PC-9 (cell line): ENCODE measurements around the gene DDOST. TPM values are rescaled to one million over a fixed set of nuclear protein-coding genes. Genes with fewer than 3 reads are reported as not detected.
A peak's percentile ranks its signal among the peaks of the same experiment; 100 is the strongest.

Experiments
- Bru-seq: library from RNA; stranded (reverse); fragments of 400-500 nt; gene quantifications from one replicate; lab custom pipeline; 2021; lab: Mats Ljungman, UMichigan
- BruChase-seq, 2 experiments: library from RNA; stranded (reverse); fragments of 400-500 nt; gene quantifications; one replicate each; lab custom pipeline; 2021; lab: Mats Ljungman, UMichigan
- BruUV-seq: library from RNA; stranded (reverse); fragments of 400-500 nt; replicated peaks from 2 replicates; lab custom pipeline; 2021; lab: Mats Ljungman, UMichigan
- CTCF ChIA-PET: fragments of 300-600 bp; sonication (Branson Sonifier 250); formaldehyde crosslinking; loops from one replicate; lab custom pipeline; 2022; ENCODE audit warnings: antibody characterized with exemption; lab: Charles Lee
- POLR2A ChIA-PET: fragments of 300-600 bp; sonication (Branson Sonifier 250); formaldehyde crosslinking; loops from one replicate; lab custom pipeline; 2022; ENCODE audit warnings: antibody characterized with exemption; ENCODE audit not compliant: unreplicated experiment; lab: Charles Lee
- DNase-seq, 2 experiments: peaks; one replicate each; pipeline versions ENCODE4 v3.0.0 to v3.0.0-alpha.2; 2015 to 2022; ENCODE audit warnings: mixed read lengths in 1 of 2
- H2AFZ ChIP-seq: fragments of 200-600 bp; sonication (generic); 2 replicates; pipeline ENCODE4 v1.8.1; 2017; ENCODE audit warnings: antibody characterized with exemption
- H3F3A ChIP-seq: fragments of 200-600 bp; sonication (generic); 2 replicates; pipeline ENCODE4 v1.8.1; 2017; ENCODE audit warnings: antibody characterized with exemption, mild to moderate bottlenecking, low read depth; ENCODE audit not compliant: insufficient read depth
- H3K27ac ChIP-seq: fragments of 200-600 bp; sonication (generic); 2 replicates; pipeline ENCODE4 v1.6.1; 2016; ENCODE audit warnings: mixed run types
- H3K27me3 ChIP-seq: fragments of 200-600 bp; sonication (generic); 2 replicates; pipeline ENCODE4 v1.6.1; 2016; ENCODE audit warnings: low read depth, mixed run types; ENCODE audit not compliant: insufficient read depth
- H3K36me3 ChIP-seq: fragments of 200-600 bp; sonication (generic); 2 replicates; pipeline ENCODE4 v1.6.1; 2016; ENCODE audit warnings: low read depth, mixed run types
- H3K4me1 ChIP-seq: fragments of 200-600 bp; sonication (generic); replicated peaks from 2 replicates; pipeline ENCODE4 v1.6.1; 2016; ENCODE audit warnings: mixed run types; ENCODE audit not compliant: insufficient read depth
- H3K4me2 ChIP-seq: fragments of 200-600 bp; sonication (generic); 2 replicates; pipeline ENCODE4 v1.6.1; 2017; ENCODE audit warnings: mixed run types
- H3K4me3 ChIP-seq: fragments of 200-600 bp; sonication (generic); 2 replicates; pipeline ENCODE4 v1.6.1; 2016; ENCODE audit warnings: mixed run types
- H3K79me2 ChIP-seq: fragments of 200-600 bp; sonication (generic); 2 replicates; pipeline ENCODE4 v1.6.1; 2017; ENCODE audit warnings: low read depth, mixed run types
- H3K9me2 ChIP-seq: fragments of 200-600 bp; sonication (generic); 2 replicates; pipeline ENCODE4 v1.8.1; 2017; ENCODE audit warnings: mild to moderate bottlenecking; ENCODE audit not compliant: insufficient read depth
- H3K9me3 ChIP-seq: fragments of 200-600 bp; sonication (generic); 2 replicates; pipeline ENCODE4 v1.8.1; 2016; ENCODE audit warnings: low read depth; ENCODE audit not compliant: insufficient read depth
- H4K20me1 ChIP-seq: fragments of 200-600 bp; sonication (generic); 2 replicates; pipeline ENCODE4 v1.8.1; 2017; ENCODE audit not compliant: insufficient read depth
- EZH2 ChIP-seq: fragments of 200-600 bp; sonication (generic); IDR thresholded peaks from 2 replicates; pipeline ENCODE4 v1.8.0; 2017; ENCODE audit warnings: antibody characterized with exemption, low read depth
- intact Hi-C: fragments of 100-400 bp; cut with micrococcal nuclease; formaldehyde crosslinking; loops from one replicate; pipeline ENCODE4 v1.10.0; 2022; ENCODE audit not compliant: unreplicated experiment
- long read RNA-seq: library from polyadenylated mRNA; stranded (forward); transcript quantifications from one replicate; pipeline ENCODE4 v2.0.0, GENCODE V29; 2022
- total RNA-seq: library from RNA; stranded (reverse); gene quantifications from 2 replicates; pipeline ENCODE4 v1.2.3, GENCODE V29; 2021
- TF ChIP-seq, protein P1 (sequence below): fragments of 200-600 bp; sonication (generic); conservative IDR thresholded peaks from 2 replicates; pipeline ENCODE4 v1.6.1; 2017; ENCODE audit warnings: mixed run types, antibody characterized with exemption, mild to moderate bottlenecking, moderate library complexity

Gene DDOST
- total RNA-seq = 210 and 251 TPM in 2 replicates
- percentile 88 among the genes with signal in this experiment for Bru-seq, nascent RNA
- BruChase-seq, experiment 1, labeled RNA remaining after a 2-hour chase = percentile 89 among the genes with signal in this experiment
- percentile 95 among the genes with signal in this experiment for BruChase-seq, experiment 2, labeled RNA remaining after a 6-hour chase
- long read RNA-seq, transcript DDOST-202 (11 exons, 2,126 nt) = major isoform, 795 of 851 reads
- long read RNA-seq, partial matches to known transcripts = 10 of 851 reads
- long read RNA-seq, other reads (novel, unspliced or antisense) = 45 of 851 reads

GRCh38 chr1:20661207-20662109 lies at the start of gene DDOST:
TSS of gene DDOST (minus strand) at chr1:20661369. CDS start at chr1:20661350, 19 bp downstream.
- H2AFZ ChIP-seq = peak within 1 kb of the TSS; percentile 84
- H3K9me3 ChIP-seq = no peaks in the 10 kb centered on the region
- H3K4me2 ChIP-seq = peak within 1 kb of the TSS; percentile 93
- peaks cover 48% of the 10 kb centered on the region for H3K79me2 ChIP-seq
- peak within 1 kb of the TSS; percentile 41 for H3K27ac ChIP-seq
- H4K20me1 ChIP-seq = peaks cover 9% of the 10 kb centered on the region; the same call in 1 of the 2 replicates
- peak within 1 kb of the TSS; percentile 92 for H3K4me3 ChIP-seq
- intact Hi-C loops = no loop called here
- ChIA-PET CTCF (interaction anchor here (0.6 kb wide), 1 partner anchor 508 kb away, joined by 10 read pairs; no protein-coding TSS in a partner anchor), POLR2A (interaction anchor here (0.5 to 0.6 kb wide), 5 partner anchors 48 to 676 kb away, joined by 3 to 12 read pairs (median 6); no protein-coding TSS in a partner anchor)
- TF ChIP-seq, protein P1, sequence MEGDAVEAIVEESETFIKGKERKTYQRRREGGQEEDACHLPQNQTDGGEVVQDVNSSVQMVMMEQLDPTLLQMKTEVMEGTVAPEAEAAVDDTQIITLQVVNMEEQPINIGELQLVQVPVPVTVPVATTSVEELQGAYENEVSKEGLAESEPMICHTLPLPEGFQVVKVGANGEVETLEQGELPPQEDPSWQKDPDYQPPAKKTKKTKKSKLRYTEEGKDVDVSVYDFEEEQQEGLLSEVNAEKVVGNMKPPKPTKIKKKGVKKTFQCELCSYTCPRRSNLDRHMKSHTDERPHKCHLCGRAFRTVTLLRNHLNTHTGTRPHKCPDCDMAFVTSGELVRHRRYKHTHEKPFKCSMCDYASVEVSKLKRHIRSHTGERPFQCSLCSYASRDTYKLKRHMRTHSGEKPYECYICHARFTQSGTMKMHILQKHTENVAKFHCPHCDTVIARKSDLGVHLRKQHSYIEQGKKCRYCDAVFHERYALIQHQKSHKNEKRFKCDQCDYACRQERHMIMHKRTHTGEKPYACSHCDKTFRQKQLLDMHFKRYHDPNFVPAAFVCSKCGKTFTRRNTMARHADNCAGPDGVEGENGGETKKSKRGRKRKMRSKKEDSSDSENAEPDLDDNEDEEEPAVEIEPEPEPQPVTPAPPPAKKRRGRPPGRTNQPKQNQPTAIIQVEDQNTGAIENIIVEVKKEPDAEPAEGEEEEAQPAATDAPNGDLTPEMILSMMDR = no peak
- TF ChIP-seq EZH2 = no peak
- TSS peak; percentile 86 for BruUV-seq
- peaks cover 11% of the 10 kb centered on the region for H3K4me1 ChIP-seq
- peak; percentile 91 to 94 for DNase-seq
- no peaks in the 10 kb centered on the region; the same call in 1 of the 2 replicates for H3F3A ChIP-seq
- H3K36me3 ChIP-seq = no peaks in the 10 kb centered on the region; the same call in 1 of the 2 replicates
- H3K9me2 ChIP-seq = no peaks in the 10 kb centered on the region
- no peaks in the 10 kb centered on the region for H3K27me3 ChIP-seq

DNA sequence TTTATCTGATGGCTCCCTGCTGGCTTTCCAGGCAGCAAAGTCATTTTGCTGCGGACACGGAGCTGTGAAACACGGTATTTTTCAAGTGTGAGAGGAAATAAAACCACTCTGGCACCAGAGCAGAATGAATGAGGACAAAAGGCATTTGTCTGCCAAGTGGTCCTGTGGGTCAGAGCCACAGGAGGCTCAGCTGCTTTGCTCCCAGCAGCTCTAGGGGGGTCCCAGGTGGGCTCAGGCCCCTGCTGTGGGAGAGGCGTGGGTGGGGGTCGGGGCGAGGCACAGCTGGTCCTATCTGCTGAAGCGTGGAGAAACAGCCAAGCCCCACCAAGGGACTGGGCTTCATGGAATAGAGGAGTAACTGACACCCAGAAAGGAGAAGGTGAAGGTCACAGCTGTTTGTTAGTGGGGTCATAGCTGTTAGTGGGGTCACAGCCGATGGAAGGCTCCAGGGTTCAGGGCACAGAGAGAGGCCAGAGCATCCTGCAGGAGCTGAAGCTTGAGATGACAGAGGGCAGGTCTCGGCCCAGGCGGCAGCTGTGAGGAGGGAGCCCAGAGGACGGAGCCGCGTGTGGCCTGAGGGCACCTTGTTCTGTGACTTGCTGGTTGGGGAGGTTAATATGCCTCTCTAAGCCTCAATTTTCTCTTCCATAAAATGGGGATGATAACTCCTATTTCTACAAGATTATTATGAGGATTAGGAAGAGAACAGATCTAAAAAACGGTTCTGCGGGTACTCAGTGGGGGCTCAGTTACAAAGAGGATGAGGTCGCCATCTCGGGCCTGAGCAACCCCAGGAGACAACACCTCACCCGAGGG lies 49.5 kb upstream of the DDOST start:
- POLR2A ChIA-PET = no interaction called here
- Histone ChIP-seq H3K27me3 (no peaks in the 10 kb centered on the region), H3K4me3 (no peak overlapping the region), H2AFZ (no peak overlapping the region), H3K36me3 (no peaks in the 10 kb centered on the region), H4K20me1 (no peaks in the 10 kb centered on the region), H3F3A (no peaks in the 10 kb centered on the region; the same call in 1 of the 2 replicates), H3K4me2 (no peak overlapping the region), H3K9me3 (no peaks in the 10 kb centered on the region), H3K79me2 (no peaks in the 10 kb centered on the region), H3K9me2 (no peaks in the 10 kb centered on the region), H3K27ac (no peak overlapping the region), H3K4me1 (no peaks in the 10 kb centered on the region)
- CTCF ChIA-PET = no interaction called here
- TF ChIP-seq EZH2 = no peak
- TF ChIP-seq, protein P1 = no peak
- intact Hi-C loops = no loop called here
- DNase-seq = no peak
- BruUV-seq = no TSS peak

GRCh38 chr1:20709868-20710267 lies 48.7 kb upstream of the DDOST start:
- no peak overlapping the region for H3K4me2 ChIP-seq
- no peak for TF ChIP-seq EZH2
- TF ChIP-seq, protein P1 = no peak

More at GRCh38 chr1:20709868-20710267, 48.7 kb upstream of the DDOST start:
- no peaks in the 10 kb centered on the region; the same call in 1 of the 2 replicates for H3F3A ChIP-seq
- H3K9me2 ChIP-seq = no peaks in the 10 kb centered on the region
- H3K79me2 ChIP-seq = no peaks in the 10 kb centered on the region
- no peak overlapping the region for H3K27ac ChIP-seq
- CTCF ChIA-PET = no interaction called here
- POLR2A ChIA-PET = no interaction called here
- H4K20me1 ChIP-seq = no peaks in the 10 kb centered on the region
- H3K27me3 ChIP-seq = no peaks in the 10 kb centered on the region
- BruUV-seq = no TSS peak
- H2AFZ ChIP-seq = no peak overlapping the region
- H3K36me3 ChIP-seq = no peaks in the 10 kb centered on the region
- no peaks in the 10 kb centered on the region for H3K9me3 ChIP-seq
- DNase-seq = no peak
- intact Hi-C loops = no loop called here
- no peaks in the 10 kb centered on the region for H3K4me1 ChIP-seq
- no peak overlapping the region for H3K4me3 ChIP-seq
